ENCODE measurements around the gene LYG1.
"Not testable (repeated sequence)": the region's sequence is repeated elsewhere in the genome, so short reads cannot be mapped to it uniquely, and the experiment has no call there.

The LYG1 gene

DNA sequence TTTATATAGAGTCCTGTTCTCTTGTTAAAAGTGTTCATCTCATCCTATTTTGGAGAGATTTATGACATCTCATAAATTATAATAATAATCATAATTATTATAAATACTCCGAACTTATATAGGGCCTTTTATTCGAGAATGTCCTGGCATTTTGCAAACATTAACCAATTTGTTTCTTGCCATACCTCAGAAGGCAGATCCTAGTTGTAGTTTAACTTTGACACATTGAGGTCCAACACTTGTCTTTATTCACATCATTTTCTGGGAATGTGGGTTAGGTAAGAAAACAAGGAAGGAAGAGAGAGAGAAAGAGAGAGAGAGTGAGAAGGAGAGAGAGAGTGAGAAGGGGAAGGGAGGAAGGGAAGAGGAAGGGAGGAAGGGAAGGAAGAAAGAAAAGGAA is at the start of gene LYG1:
LYG1 (minus strand) TSS at position 101 of the 400 bp plus-strand sequence. CDS start 5,527 bp downstream, outside the sequence.
- not testable (repeated sequence) for DNase-seq (ENCODE audit: low read depth in 2 of 2)

DNA sequence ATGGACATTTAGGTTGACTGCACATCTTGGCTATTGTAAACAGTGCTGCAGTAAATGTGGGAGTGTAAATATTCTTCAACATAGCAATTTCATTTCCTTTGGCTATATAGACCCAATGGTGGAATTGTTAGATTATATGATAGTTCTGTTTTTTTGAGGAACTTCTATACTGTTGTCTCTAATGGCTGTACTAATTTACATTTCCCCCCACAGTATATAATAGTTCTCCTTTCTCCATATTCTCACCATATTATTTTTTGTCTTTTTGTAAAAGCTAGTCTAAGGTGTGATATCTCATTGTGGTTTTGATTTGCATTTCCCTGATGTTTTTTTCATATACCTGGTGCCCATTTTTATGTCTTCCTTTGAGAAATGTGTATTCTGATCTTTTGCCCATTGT is 49.2 kb upstream of the LYG1 start:
- DNase-seq (ENCODE audit: low read depth in 2 of 2): no peak

DNA sequence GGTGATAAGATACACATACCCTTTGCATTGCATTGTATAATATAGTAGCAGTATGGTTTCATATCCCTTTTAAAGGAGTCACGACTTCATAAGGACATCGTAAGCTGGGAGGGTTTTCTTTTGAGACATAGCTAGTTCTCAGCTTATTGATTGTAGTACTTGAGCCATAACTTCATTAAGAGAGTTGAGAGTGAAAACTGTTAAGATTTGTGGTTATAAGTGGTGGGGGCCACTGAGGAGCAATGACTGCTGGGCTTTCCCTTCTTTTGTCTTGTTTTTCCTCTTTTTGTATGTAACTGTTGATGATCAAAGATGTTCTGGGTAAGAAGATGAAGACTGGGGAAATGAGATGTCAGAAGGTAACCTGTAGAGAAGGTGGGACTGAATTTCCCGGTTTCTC is 47.2 kb upstream of the LYG1 start:
- no peak for DNase-seq (ENCODE audit: low read depth in 2 of 2)

DNA sequence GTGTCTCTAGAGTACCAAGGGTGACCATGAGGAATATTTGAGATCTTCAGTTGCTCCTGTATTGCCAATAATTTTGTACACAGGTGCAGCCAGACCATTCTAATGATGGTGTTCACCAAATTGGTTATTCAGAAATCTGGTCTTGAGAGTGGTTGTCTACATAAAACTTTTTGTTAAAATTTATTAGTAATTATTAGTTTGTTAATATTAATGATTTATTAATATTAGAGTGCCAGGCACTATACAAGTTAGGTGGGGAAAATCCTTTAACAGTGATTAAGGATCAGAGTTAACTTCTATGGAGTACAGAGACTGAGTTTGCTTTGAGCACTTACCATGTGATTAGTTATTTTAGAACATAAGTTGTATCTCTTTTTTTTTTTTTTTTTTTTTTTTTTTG is 45.2 kb upstream of the LYG1 start:
- DNase-seq (ENCODE audit: low read depth in 2 of 2): no peak

DNA sequence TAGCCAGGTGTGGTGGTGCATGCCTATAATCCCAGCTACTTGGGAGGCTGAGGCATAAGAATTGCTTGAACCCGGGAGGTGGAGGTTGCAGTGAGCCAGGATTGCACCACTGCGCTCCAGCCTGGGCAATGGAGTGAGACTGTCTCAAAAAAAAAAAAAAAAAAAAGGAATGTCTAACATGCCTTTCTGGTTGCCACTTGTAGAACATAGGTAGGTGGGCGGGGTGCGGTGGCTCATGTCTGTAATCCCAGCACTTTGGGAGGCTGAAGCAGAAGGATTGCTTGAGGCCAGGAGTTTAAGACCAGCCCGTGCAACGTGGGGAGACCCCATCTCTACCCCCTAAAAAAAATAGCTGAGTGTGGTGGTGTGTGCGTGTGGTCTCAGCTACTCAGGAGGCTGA is 44.4 kb upstream of the LYG1 start:
- DNase-seq (ENCODE audit: low read depth in 2 of 2): not testable (repeated sequence)

DNA sequence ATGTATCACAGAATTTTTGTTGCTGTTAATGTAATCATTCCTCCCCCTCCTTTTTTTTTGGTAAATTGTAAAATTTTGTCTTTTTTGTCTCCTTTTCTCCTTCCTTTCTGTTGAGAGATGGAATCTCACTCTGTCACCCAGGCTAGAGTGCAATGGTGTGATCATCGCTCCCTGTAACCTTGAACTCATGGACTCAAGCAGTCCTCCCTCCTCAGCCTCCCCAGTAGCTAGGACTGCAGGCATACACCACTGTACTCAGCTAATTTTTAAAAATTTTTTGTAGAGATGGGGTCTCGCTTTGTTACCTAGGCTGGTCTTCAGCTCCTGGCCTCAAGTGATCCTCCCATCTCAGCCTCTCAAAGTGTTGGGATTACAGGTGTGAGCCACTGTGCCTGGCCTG is 41.5 kb upstream of the LYG1 start:
- DNase-seq (ENCODE audit: low read depth in 2 of 2): no peak

DNA sequence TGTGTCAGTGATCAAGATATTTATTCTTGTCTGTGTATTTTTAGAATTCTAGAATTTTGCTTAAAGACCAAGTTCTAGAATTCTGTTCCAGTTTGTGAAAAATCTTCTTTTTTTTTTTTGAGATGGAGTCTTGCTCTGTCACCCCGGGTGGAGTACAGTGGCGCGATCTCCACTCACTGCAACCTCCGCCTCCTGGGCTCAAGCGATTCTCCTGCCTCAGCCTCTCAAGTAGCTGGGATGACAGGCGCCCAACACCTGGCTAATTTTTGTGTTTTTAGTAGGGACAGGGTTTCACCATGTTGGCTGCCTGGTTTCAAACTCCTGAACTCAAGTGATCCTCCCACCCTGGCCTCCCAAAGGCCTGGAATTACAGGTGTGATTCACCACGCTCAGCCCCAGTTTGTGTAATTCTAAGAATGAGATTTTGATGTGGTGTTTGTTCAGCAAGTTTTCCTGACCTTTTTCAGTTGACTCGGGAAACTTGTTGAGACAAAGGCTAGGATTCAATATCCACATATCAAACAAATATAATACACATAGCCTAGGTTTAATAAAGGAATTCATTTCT is 39.8 kb upstream of the LYG1 start:
- DNase-seq (ENCODE audit: low read depth in 2 of 2): no peak

DNA sequence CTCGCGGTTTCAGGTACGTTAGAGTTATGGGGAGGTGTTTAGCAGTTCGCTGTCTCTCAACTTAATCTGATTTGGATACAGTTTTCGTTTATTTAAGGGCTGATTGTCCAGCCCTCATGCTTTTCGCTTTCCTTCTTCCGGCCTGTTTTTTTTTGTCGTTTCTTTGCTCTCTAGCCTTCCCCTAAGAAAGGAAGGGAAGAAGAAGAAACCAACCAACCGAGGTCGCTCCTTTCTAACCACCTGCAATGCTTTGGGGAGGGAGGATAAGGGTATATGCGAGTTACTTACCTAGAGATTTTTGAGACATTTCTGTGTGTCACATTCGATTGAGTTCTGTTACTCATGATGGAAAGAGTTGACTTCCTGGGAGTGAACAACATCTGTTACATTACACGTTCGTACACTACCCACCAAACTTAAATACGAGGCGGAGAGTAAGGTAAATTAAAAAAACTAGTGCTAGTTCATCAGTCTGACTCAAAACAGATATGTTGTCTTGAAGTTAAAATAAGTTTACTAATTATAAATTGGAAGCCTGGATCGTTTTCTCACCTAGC is 37.1 kb upstream of the LYG1 start:
- no peak for DNase-seq (ENCODE audit: low read depth in 2 of 2)

DNA sequence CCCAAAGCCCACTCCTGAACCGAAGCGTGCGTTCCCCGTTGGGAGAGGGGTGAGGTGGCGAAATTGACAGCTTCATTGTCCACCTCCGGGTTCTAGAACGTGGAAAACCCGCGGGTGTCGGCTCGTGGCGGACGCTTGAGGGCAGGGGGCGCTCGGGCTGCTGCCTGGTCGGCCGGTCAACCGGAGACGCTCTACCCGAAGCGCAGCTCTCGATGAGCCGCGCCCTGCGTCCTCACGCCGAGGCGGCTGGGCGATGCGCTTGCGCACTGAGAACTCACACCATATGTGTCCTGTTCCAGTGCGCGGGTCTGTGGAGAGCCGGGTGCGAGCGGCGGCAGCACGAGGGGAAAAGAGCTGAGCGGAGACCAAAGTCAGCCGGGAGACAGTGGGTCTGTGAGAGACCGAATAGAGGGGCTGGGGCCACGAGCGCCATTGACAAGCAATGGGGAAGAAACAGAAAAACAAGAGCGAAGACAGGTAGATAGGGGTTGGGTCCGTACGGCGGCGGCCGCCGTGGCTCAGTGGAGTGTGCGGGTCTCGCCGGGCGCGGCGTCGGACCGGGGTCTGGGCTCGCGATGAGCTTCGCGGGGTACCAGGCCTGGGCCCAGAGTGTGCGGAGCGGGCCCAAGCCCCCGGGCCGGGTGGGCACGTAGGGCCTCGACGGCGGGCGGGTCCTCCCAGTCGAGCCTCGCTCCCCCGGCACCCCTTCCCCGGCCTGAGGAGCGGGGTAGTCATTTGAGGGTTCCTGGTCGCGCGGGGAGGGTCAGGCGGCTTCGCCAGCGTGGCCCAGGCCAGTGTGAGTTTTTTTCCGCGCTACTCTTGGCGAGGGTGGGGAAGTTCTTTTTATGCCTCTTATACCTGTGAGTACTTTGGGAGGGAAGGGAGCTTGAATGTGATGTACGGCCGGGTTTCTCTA is 36.4 kb upstream of the LYG1 start, which contains the start of gene EIF5B:
EIF5B (plus strand) TSS at position 277 of the 916 bp plus-strand sequence; CDS start at position 443, 166 bp downstream.
- DNase-seq (ENCODE audit: low read depth in 2 of 2): peak; percentile 83 to 86

DNA sequence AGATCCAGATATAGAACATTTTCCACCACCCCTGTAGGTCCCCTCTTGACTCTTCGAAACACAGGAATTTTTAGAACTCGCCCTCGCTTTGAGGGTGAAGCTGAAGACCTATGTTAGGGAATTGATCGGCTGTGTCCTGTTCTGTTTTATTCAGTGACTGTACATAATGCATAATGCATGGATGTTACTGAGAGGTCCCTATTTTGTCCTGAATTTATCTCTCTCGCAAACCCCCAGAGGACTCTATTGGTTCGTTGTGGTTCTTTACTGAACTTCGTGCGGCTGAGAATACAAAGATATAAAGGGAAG is 35.8 kb upstream of the LYG1 start:
- DNase-seq (ENCODE audit: low read depth in 2 of 2): no peak

DNA sequence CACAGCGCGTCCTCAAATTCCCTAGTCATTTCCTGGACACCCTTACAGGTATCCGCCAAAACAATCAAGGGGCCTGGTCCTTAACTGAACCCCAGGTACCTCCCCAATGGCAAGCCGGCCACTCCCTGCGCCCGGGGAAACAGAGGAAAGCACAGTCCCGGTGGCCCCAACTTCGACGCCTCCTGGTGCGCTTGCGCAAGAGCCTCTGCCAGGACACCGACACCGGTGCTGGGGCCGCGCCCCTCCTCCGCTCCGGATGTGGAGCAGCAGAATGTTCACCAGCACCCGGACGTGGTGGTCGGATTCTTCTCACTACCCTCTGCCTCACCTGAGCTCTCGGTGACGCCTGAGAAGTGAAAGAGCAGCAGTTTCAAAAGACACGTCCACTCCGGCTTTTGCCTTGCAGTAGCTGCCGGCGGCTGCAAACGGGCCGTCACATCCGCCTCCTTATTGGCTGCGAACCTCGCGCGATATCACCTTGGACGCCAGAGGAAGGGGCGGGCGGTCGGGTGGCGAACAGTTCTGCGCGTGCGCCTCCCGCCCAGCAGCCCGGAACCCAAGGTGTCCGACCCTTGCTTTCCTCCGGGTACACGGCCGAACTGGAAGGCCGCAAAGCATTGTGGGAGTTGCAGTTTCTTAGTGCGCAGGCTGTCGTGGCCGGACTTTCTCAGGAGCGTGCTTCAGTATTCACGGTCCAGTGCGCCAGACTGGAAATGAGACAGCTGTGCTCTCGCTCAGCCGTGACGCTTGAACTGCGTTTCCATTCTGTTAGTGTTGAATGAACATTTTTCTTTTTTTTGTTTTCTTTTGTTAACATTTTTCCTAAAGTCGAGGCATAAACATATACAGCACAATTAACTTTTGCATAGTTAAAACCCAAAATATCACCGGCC is 35.2 kb upstream of the LYG1 start, which contains the start of gene TXNDC9:
TXNDC9 (minus strand) TSS at position 423 of the 893 bp plus-strand sequence. CDS start 3,123 bp downstream, outside the sequence.
- DNase-seq (ENCODE audit: low read depth in 2 of 2): peak; percentile 93 to 96

DNA sequence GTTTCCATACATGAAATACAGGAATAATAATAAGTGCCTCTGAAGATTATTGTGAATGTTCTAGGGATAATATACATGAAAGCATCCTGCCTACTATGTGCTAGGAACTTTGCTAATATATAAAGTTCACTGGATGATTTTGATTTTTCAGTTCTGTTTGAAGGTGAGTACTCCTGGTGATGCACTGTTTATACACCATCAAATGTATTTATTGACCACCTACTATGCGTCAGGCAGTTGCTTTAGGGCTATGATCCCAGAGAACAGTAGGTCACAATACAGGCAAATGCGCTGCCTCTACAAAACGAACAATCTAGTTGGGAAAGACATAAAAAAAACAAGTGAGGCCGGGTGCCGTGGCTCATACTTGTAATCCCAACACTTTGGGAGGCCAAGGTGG is 24.4 kb upstream of the LYG1 start:
- DNase-seq (ENCODE audit: low read depth in 2 of 2): no peak

DNA sequence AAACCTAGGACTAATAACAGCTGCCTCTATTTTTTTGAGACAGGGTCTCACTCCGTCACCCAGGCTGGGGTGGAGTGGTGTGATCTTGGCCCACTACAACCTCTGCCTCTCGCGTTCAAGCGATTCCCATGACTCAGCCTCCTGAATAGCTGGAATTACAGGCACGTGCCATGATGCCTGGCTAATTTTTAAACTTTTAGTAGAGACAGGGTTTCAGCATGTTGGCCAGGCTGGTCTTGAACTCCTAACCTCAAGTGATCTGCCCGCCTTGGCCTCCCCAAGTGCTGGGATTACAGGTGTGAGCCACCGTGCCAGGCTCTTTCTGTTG is 16.8 kb upstream of the LYG1 start:
- not testable (repeated sequence) for DNase-seq (ENCODE audit: low read depth in 2 of 2)

DNA sequence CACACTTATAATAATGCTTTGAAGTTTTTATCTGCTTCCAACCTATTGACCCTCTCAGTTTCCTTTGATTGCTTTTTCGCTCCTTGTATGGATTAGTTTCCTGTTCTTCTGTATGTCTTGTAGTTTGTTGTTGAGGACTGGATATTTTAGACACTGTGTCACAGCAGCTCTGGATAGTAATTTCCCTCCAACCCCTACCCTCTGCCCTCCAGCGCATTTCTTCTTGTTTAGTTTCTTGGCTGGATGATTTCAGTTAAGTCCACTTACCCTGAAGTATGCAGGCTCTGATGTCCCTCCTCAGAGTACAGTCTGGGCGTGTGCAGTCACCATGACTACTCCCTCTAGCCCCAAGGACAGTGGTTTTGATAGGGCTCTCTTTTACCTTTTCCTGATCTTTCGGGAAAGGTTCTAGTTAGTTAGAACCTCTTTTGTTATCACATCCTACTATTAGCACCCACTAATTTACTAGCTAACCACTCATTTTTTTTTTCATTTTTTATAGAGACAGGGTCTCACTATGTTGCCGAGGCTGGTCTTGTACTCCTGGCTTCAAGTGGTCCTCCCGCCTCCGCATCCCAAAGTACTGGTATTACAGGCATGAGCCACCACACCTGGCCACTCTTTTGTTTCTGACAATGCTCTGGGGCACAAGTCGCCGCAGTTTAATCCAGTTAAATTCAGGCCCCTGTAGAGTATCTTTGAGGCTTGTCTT is 16.3 kb upstream of the LYG1 start:
- no peak for DNase-seq (ENCODE audit: low read depth in 2 of 2)

DNA sequence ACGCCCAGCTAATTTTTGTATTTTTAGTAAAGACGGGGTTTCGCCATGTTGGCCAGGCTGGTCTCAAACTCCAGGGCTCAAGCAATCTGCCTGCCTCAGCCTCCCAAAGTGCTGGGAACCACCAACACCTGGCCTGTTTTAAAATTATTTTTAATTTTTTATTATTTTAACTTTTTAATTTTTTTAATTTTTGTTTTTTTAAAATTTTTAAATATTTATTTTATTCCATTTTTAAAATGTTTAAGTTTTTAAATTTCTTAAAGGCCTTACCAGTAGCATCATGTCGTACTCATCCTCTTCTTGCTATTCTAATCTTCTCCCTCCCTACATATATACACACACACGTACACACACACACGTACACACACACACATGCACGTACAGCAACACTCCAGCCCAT is 1.4 kb downstream of the LYG1 start:
- no peak for DNase-seq (ENCODE audit: low read depth in 2 of 2)

DNA sequence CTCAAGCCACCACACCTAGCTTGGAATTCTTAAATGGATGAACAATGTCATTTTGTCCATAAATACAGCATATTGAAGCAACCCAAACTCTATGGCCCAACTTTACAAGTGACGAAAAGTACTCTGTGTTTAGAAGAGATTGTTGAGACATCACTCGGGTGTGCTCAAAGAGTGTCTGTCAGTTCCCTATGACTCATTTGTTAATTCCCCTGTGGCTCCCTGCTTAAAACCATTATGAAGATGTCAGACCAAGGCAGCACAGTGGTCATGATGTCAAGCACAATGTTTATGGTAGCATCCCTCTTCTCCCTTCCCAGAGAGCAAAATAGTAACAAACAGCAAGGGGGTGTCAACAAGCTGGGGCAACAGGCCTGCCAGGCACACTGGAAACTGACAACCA is 3.0 kb downstream of the LYG1 start:
- no peak for DNase-seq (ENCODE audit: low read depth in 2 of 2)

DNA sequence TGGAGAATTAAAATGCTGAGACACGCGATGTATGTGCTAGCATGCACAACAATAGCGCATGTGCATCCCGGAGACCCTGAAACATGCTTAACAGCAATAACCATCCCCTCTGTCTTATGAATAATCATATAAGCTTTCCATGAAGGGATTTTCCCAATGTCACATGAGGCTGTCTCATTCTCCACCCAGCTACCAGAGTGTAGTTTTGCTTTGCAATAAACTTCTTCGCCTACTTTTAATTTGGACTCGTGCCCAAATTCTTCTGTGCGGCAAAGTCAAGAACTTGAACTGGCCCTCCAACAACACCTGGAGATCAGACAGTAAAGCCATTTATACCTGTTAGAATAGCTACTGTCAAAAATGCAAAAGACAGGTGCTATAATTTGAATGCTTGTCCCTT is 15.5 kb downstream of the LYG1 start:
- no peak for DNase-seq (ENCODE audit: low read depth in 2 of 2)

DNA sequence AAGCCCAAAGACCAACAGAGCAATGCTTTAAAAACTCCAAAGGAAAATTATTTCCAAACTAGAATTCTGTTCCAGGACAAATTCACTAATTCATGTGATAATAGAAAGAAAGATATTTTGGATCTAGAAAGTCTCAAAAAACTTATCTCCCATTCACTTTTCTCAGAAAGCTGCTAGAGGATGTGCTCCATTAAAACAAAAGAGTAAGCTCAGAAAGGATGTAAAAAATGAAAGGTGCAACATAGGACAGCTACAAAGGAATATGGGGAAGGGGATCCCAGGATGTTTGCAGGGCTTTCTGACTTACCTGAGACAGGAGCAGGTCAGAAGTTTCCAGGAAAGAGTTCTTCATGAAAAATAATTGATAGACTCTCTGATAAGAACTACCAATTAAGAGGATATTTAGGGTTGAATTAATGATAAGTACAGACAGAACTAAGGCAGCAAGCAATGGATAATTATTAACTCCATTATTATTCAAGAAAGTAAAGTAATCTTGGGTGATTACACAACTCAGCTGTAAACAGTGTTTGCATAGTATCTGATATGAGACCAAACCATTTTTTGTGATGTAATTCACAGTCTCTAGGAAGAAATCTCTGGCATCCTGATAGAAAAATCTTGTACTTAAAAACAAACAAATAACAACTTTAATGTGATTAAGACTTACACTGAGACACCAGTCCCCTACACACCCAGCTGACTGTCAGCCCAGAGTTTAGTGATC is 20.9 kb downstream of the LYG1 start:
- DNase-seq (ENCODE audit: low read depth in 2 of 2): no peak

DNA sequence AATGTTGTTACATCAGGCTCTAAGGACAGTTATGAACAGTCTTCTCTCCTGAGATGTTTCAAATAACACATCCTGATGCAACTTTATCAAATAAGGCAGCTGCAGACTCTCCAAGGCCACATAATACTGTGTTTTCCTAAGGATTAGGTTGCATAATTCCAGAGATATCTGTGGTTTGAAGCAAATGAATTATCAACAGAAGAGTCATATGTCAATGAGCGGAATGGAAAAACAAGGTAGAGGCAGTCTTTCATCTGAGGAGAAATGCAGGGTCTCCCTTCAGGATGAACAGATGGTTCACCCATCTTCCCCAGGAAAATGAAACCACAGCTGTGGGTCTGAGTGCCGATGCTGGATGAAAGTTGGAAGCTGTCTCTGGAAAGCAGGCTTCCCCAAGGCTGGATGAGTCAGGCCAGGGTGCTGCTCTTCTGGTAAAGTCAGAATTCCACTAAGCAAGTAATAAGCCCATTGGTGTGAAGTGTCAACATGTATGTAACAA is 22.2 kb downstream of the LYG1 start:
- no peak for DNase-seq (ENCODE audit: low read depth in 2 of 2)

DNA sequence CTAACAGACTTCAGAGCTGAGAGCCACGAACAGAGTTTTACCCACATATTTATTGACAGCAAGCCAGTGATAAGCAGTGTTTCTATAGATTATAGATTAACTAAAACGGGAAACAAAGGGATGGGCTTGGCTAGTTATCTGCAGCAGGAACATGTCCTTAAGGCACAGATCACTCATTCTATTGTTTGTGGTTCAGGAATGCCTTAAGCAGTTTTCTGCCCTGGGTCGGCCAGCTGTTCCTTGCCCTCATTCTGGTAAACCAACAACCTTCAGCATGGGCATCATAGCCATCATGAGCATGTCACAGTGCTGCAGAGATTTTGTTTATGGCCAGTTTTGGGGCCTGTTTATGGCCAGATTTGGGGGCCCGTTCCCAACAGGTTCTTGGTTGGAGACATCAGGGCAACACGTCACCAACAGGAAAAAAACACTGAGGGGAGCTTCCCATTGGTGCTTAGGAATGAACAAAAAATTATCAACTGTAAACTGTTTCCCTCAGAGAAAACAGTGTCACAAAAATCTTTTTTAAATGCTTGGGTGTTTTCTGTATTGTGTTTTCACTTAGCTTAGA is 22.7 kb downstream of the LYG1 start:
- not testable (repeated sequence) for DNase-seq (ENCODE audit: low read depth in 2 of 2)
